Measurements from ENCODE around the gene UFSP2. TPM values are rescaled to one million over a fixed set of nuclear protein-coding genes. Genes with fewer than 3 reads are reported as not detected.

UFSP2 gene
- total RNA-seq, 6 experiments from 2014 or later: 12.8 to 17.6 (median 14.0) TPM

GRCh38 chr4:185467101-185467500 lies 41.3 kb upstream of the UFSP2 start:
- no peaks in the 10 kb centered on the region for H3K27me3 ChIP-seq
- DNase-seq (no peak), ATAC-seq (no peak)
- no peak overlapping the region for H3K4me3 ChIP-seq
- no peak overlapping the region for H3K27ac ChIP-seq
- no peaks in the 10 kb centered on the region for H3K9me3 ChIP-seq
- WGBS (ENCODE audit: insufficient coverage, low coverage, low lambda C conversion rate, missing lambda C conversion rate): 89% methylated on average over 4 of the region's 4 CpGs
- H3K4me1 ChIP-seq: no peaks in the 10 kb centered on the region
- no peaks in the 10 kb centered on the region for H3K36me3 ChIP-seq
- TF ChIP-seq CTCF (IDR thresholded peaks at IDR 0.05) (no peak), POLR2A (IDR thresholded peaks at IDR 0.05) (no peak)
- intact Hi-C loops (cut with DNase I): no loop called here

- Histone ChIP-seq H3K9me3 (no peaks in the 10 kb centered on the region), H3K4me1 (no peaks in the 10 kb centered on the region), H3K36me3 (no peaks in the 10 kb centered on the region), H3K27me3 (no peaks in the 10 kb centered on the region), H3K4me3 (no peak overlapping the region), H3K27ac (no peak overlapping the region)
- intact Hi-C loops (cut with DNase I): no loop called here
- 92% methylated on average over 3 of the region's 3 CpGs for WGBS (ENCODE audit: insufficient coverage, low coverage, low lambda C conversion rate, missing lambda C conversion rate)
- DNase-seq (no peak), ATAC-seq (no peak)
- TF ChIP-seq CTCF (IDR thresholded peaks at IDR 0.05) (no peak), POLR2A (IDR thresholded peaks at IDR 0.05) (no peak)
Measured at GRCh38 chr4:185465707-185466106, 39.9 kb upstream of the UFSP2 start.

DNA sequence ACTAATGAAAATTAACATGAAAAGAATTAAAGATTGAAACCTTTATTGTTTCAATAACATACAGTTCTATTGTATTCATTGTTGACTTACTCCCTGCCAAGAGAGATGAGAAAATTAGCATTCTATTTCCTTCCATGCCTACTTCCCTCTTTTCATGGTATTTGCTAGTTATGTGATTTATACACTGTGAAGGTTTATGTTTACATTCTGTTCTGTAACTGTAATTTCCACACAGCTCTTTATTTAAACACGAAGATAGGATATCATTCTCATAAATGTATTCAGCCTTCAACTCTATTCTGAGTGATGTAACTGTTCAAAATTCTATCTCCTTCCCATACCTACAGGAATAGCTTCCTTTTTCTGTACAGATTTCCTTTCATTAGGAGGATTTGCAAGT lies 39.1 kb upstream of the UFSP2 start:
- Histone ChIP-seq H3K4me1 (no peaks in the 10 kb centered on the region), H3K27ac (no peak overlapping the region), H3K36me3 (no peaks in the 10 kb centered on the region), H3K4me3 (no peak overlapping the region), H3K9me3 (no peaks in the 10 kb centered on the region), H3K27me3 (no peaks in the 10 kb centered on the region)
- intact Hi-C loops (cut with DNase I): no loop called here
- TF ChIP-seq POLR2A (IDR thresholded peaks at IDR 0.05) (no peak), CTCF (IDR thresholded peaks at IDR 0.05) (no peak)
- DNase-seq (no peak), ATAC-seq (no peak)
- WGBS (ENCODE audit: insufficient coverage, low coverage, low lambda C conversion rate, missing lambda C conversion rate): 25% methylated on average over 1 of the region's 1 CpG

GRCh38 chr4:185464183-185464582 lies 38.4 kb upstream of the UFSP2 start:
- intact Hi-C loops (cut with DNase I): no loop called here
- DNase-seq (no peak), ATAC-seq (no peak)
- H3K27ac ChIP-seq: no peak overlapping the region
- 46% methylated on average over 6 of the region's 6 CpGs for WGBS (ENCODE audit: insufficient coverage, low coverage, low lambda C conversion rate, missing lambda C conversion rate)
- no peak overlapping the region for H3K4me3 ChIP-seq
- H3K27me3 ChIP-seq: no peaks in the 10 kb centered on the region
- H3K36me3 ChIP-seq: no peaks in the 10 kb centered on the region
- TF ChIP-seq POLR2A (IDR thresholded peaks at IDR 0.05): no peak
- TF ChIP-seq CTCF (IDR thresholded peaks at IDR 0.05): no peak
- peaks cover 0 to 5% (median 0%) of the 10 kb centered on the region in 4 donors for H3K4me1 ChIP-seq
- H3K9me3 ChIP-seq: no peaks in the 10 kb centered on the region

DNA sequence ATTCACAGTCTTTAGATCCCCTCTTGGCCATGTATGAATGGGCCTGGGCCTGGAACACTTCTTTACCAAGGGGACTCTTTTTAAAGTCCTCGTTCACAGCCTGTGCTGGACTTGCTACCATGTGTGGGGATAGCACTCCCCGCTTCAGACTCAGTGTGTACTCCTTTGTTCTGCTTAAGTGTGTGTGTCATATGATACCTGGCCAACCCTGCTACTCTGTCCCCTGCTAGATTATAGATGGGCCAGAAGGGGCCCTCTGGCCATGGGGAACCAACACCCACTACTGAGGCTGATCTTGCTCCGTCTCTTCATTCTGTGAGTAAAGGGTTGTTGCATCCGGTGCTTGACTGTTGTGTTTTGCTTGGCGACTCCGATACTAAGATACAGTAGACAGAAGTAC lies 37.8 kb upstream of the UFSP2 start:
- TF ChIP-seq POLR2A (IDR thresholded peaks at IDR 0.05) (no peak), CTCF (IDR thresholded peaks at IDR 0.05) (no peak)
- Histone ChIP-seq H3K4me3 (no peak overlapping the region), H3K9me3 (no peaks in the 10 kb centered on the region), H3K36me3 (no peaks in the 10 kb centered on the region), H3K4me1 (peaks cover 0 to 5% (median 0%) of the 10 kb centered on the region in 4 donors), H3K27ac (no peak overlapping the region), H3K27me3 (no peaks in the 10 kb centered on the region)
- ATAC-seq (no peak), DNase-seq (no peak)
- WGBS (ENCODE audit: insufficient coverage, low coverage, low lambda C conversion rate, missing lambda C conversion rate): 94% methylated on average over 4 of the region's 6 CpGs
- intact Hi-C loops (cut with DNase I): no loop called here

Measured in right lobe of liver (tissue), 6 donors.